DOHH2 (cell line): ENCODE measurements around the gene RNMT.

Experiments
- H3F3A ChIP-seq: fragments of 200-600 bp; sonication (generic), shearing (Covaris generic); 2 replicates; pipeline ENCODE4 v1.6.0; 2016; ENCODE audit warnings: antibody characterized with exemption, mild to moderate bottlenecking; ENCODE audit not compliant: control insufficient read depth, insufficient read depth
- H3K27ac ChIP-seq: fragments of 200-600 bp; sonication (generic); 2 replicates; pipeline ENCODE4 v1.5.1; 2014; ENCODE audit warnings: low read depth, mild to moderate bottlenecking, low read length, moderate library complexity
- H3K27me3 ChIP-seq: fragments of 200-600 bp; sonication (generic); 2 replicates; pipeline ENCODE4 v1.6.1; 2014; ENCODE audit warnings: mild to moderate bottlenecking, low read length, mixed read lengths; ENCODE audit not compliant: control insufficient read depth
- H3K36me3 ChIP-seq: fragments of 200-600 bp; sonication (generic); 2 replicates; pipeline ENCODE4 v1.6.1; 2014; ENCODE audit warnings: mild to moderate bottlenecking, low read length, moderate library complexity, mixed read lengths; ENCODE audit not compliant: control insufficient read depth
- H3K4me1 ChIP-seq: fragments of 200-600 bp; sonication (generic); 2 replicates; pipeline ENCODE4 v1.6.1; 2014; ENCODE audit warnings: mild to moderate bottlenecking, low read length, mixed read lengths; ENCODE audit not compliant: control insufficient read depth
- H3K4me2 ChIP-seq: fragments of 200-600 bp; sonication (generic); 2 replicates; pipeline ENCODE4 v1.6.0; 2014; ENCODE audit warnings: mild to moderate bottlenecking, low read length, moderate library complexity
- H3K4me3 ChIP-seq: fragments of 200-600 bp; sonication (generic); 2 replicates; pipeline ENCODE4 v1.5.1; 2014; ENCODE audit warnings: mild to moderate bottlenecking, low read length, mixed read lengths
- H3K79me2 ChIP-seq: fragments of 200-600 bp; sonication (generic); 2 replicates; pipeline ENCODE4 v1.6.1; 2014; ENCODE audit warnings: mild to moderate bottlenecking, low read length, mixed read lengths; ENCODE audit not compliant: control insufficient read depth
- H3K9me2 ChIP-seq: fragments of 200-600 bp; sonication (generic); replicated peaks from 2 replicates; pipeline ENCODE4 v1.6.1; 2014; ENCODE audit warnings: mild to moderate bottlenecking, low read length, mixed read lengths; ENCODE audit not compliant: control insufficient read depth
- H3K9me3 ChIP-seq: fragments of 200-600 bp; sonication (generic); 2 replicates; pipeline ENCODE4 v1.6.1; 2014; ENCODE audit warnings: antibody characterized with exemption, low read length, mixed read lengths; ENCODE audit not compliant: control insufficient read depth, insufficient read depth
- H4K20me1 ChIP-seq: fragments of 200-600 bp; sonication (generic); 2 replicates; pipeline ENCODE4 v1.6.0; 2014; ENCODE audit warnings: low read depth, mild to moderate bottlenecking, antibody characterized with exemption, low read length, moderate library complexity; ENCODE audit not compliant: control insufficient read depth, insufficient read depth
- CTCF ChIP-seq: fragments of 200-600 bp; sonication (generic); IDR thresholded peaks from one replicate; pipeline ENCODE4 v1.5.1; 2014; ENCODE audit warnings: antibody characterized with exemption, mild to moderate bottlenecking, low read depth, low read length; ENCODE audit not compliant: poor library complexity, severe bottlenecking
- EZH2phosphoT487 ChIP-seq: fragments of 200-600 bp; sonication (generic); IDR thresholded peaks from 2 replicates; pipeline ENCODE4 v1.6.1; 2017; ENCODE audit warnings: borderline replicate concordance, mild to moderate bottlenecking, antibody characterized with exemption, low read length, moderate library complexity, mixed read lengths

Gene RNMT

GRCh38 chr18:13756261-13756660 is 29.8 kb downstream of the RNMT start:
- H4K20me1 ChIP-seq, result no peaks in the 10 kb centered on the region
- H3K27me3 ChIP-seq, result no peaks in the 10 kb centered on the region
- H3F3A ChIP-seq, result no peaks in the 10 kb centered on the region
- H3K79me2 ChIP-seq, result no peaks in the 10 kb centered on the region
- H3K9me2 ChIP-seq, result no peaks in the 10 kb centered on the region
- no peak overlapping the region for H3K27ac ChIP-seq
- H3K4me3 ChIP-seq, result no peak overlapping the region
- peaks cover 56% of the 10 kb centered on the region for H3K36me3 ChIP-seq
- TF ChIP-seq CTCF, result no peak
- no peaks in the 10 kb centered on the region for H3K4me1 ChIP-seq
- no peak overlapping the region for H3K4me2 ChIP-seq
- no peaks in the 10 kb centered on the region for H3K9me3 ChIP-seq

- Histone ChIP-seq H3K9me3 (no peaks in the 10 kb centered on the region), H3K27ac (no peak overlapping the region), H3K79me2 (no peaks in the 10 kb centered on the region), H3K27me3 (no peaks in the 10 kb centered on the region), H3K36me3 (peaks cover 56% of the 10 kb centered on the region), H3K4me1 (no peaks in the 10 kb centered on the region), H3K4me2 (no peak overlapping the region), H4K20me1 (no peaks in the 10 kb centered on the region), H3F3A (no peaks in the 10 kb centered on the region), H3K4me3 (no peak overlapping the region), H3K9me2 (no peaks in the 10 kb centered on the region)
- TF ChIP-seq CTCF, result no peak
- TF ChIP-seq EZH2phosphoT487, result no peak
Measured at GRCh38 chr18:13756671-13757070, 30.2 kb downstream of the RNMT start.

- H3K79me2 ChIP-seq, result no peaks in the 10 kb centered on the region
- H3K9me2 ChIP-seq, result no peaks in the 10 kb centered on the region
- H3K27ac ChIP-seq, result no peak overlapping the region
- H3F3A ChIP-seq, result no peaks in the 10 kb centered on the region
- no peaks in the 10 kb centered on the region for H3K9me3 ChIP-seq
- no peak overlapping the region for H3K4me2 ChIP-seq
- no peak overlapping the region for H3K4me3 ChIP-seq
- TF ChIP-seq EZH2phosphoT487, result no peak
- TF ChIP-seq CTCF, result no peak
- no peaks in the 10 kb centered on the region for H3K27me3 ChIP-seq
- peaks cover 49% of the 10 kb centered on the region for H3K36me3 ChIP-seq
- no peaks in the 10 kb centered on the region for H4K20me1 ChIP-seq
- H3K4me1 ChIP-seq, result no peaks in the 10 kb centered on the region
Measured at GRCh38 chr18:13758622-13759021, 32.1 kb downstream of the RNMT start.

GRCh38 chr18:13760047-13760446 is 33.6 kb downstream of the RNMT start:
- no peaks in the 10 kb centered on the region for H3K27me3 ChIP-seq
- H3K36me3 ChIP-seq, result peaks cover 35% of the 10 kb centered on the region
- no peak overlapping the region for H3K4me2 ChIP-seq
- no peak for TF ChIP-seq EZH2phosphoT487
- no peak for TF ChIP-seq CTCF
- no peaks in the 10 kb centered on the region for H3K9me3 ChIP-seq
- H3K4me1 ChIP-seq, result no peaks in the 10 kb centered on the region
- H3K9me2 ChIP-seq, result no peaks in the 10 kb centered on the region
- no peak overlapping the region for H3K4me3 ChIP-seq
- H3F3A ChIP-seq, result no peaks in the 10 kb centered on the region
- no peaks in the 10 kb centered on the region for H3K79me2 ChIP-seq
- H3K27ac ChIP-seq, result no peak overlapping the region
- no peaks in the 10 kb centered on the region for H4K20me1 ChIP-seq
